HG03025 (cell line): Measurements from ENCODE around the gene TSHR.
"Not testable (repeated sequence)": the region's sequence is repeated elsewhere in the genome, so short reads cannot be mapped to it uniquely, and the experiment has no call there.

Experiments
- ATAC-seq: cut with Tn5 transposase; IDR thresholded peaks from one replicate; pipeline ENCODE4 v1.9.1; 2021; ENCODE audit warnings: mild to moderate bottlenecking, moderate library complexity; ENCODE audit not compliant: unreplicated experiment, low FRiP score

The TSHR gene

GRCh38 chr14:81062816-81063215 lies 107.4 kb downstream of the TSHR start:
- no peak for ATAC-seq

DNA sequence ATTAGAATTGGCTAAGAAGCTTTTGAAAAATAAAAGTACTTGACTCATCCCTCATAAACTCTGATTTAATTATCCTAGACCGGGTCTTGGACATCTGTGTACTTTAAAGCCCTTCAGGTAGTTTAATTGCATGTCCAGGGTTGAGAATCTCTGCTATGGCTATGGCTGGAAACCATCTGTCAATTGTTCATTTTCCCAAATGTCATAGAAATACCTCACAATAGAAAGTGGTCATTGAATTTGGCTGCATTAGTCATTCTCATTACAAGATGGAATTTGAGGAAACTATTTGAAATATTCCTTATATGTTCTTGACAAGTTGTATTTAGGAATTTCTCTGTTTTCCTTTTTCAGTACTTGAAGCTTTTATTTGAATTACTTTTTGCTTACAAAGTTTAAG lies 111.3 kb downstream of the TSHR start:
- no peak for ATAC-seq

- no peak for ATAC-seq
These were observed 111.7 kb downstream of the TSHR start for GRCh38 chr14:81067156-81067555.

- ATAC-seq: no peak
These were observed 112.9 kb downstream of the TSHR start for GRCh38 chr14:81068176-81068782.

- ATAC-seq: no peak
These were observed 115.1 kb downstream of the TSHR start for GRCh38 chr14:81070511-81070910.

DNA sequence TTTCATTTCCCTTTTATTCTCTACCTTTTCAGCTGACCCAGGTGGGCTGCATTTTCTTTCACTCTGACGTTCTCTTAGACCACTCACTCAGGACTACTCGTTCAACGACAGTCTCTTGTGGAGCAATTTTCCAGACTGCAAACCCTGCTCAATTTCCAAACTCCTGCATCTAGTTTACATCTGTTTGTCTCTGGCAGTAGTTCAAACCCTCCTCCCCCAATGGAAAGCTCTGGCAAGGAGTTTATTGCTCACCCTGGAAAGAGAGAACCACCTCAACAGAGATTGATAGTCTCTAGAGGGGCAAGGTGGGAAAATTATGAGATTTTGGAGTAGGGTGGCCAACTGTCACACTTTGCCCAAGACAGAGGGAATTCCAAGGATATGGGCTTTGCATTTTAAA lies 130.2 kb downstream of the TSHR start:
- no peak for ATAC-seq

DNA sequence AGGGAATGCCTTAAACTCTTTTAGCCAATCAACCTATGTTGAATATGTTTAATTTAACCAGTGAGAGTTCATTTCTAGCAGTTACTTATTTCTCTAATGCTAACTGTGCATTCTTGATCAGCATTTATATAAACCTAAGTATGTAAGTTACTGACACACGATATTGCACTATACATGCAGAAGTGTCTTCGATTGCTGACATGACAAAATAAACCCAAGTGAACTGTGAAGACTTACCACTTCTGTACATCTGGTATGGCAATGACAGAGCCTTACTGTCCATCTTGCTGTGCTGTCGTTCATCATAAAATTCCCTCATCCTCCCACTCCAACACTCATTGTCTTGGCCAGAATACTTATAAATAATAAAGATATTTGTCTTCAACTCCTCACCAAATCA lies 131.8 kb downstream of the TSHR start:
- ATAC-seq: no peak

DNA sequence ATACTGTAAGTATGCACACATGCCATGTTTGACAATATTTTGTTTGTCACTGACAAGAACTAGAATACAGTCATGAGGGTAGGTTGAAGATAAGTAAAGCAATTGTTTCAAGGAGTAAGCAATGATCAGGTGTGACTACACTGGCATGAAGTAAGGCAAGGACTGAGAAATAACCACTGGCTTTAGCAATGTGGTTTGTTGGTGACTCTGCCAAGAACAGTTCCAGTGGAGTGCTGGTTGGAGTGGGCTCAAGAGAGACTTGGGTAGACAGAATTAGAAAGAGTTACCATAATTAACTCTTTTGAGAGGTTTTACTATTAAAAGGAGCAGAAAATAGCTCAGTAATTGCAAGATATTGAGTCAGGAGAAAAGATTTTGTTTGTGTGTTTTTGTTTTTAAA lies 135.7 kb downstream of the TSHR start:
- ATAC-seq: no peak

GRCh38 chr14:81091660-81092059 lies 136.2 kb downstream of the TSHR start:
- no peak for ATAC-seq

DNA sequence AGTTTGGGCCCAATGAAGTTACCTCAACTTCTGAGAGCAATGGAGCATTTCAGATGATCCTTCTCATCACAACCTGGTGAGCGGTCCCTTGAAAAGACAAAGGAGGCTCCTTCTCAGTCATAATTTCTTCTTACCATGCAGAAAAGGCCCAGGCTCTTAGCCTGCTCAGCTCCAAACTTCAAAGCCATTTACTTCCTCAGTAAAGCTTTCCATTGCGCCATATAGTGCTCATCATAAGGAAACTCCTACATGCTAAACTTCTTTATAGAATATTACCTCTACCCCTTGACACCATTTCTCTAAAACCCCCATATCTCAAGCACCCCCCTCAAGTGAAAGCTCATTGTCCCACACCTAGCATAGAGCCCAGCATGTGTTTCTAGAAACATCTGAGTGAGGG lies 138.2 kb downstream of the TSHR start:
- ATAC-seq: no peak

- ATAC-seq: no peak
These were observed 140.1 kb downstream of the TSHR start for GRCh38 chr14:81095539-81095938.

DNA sequence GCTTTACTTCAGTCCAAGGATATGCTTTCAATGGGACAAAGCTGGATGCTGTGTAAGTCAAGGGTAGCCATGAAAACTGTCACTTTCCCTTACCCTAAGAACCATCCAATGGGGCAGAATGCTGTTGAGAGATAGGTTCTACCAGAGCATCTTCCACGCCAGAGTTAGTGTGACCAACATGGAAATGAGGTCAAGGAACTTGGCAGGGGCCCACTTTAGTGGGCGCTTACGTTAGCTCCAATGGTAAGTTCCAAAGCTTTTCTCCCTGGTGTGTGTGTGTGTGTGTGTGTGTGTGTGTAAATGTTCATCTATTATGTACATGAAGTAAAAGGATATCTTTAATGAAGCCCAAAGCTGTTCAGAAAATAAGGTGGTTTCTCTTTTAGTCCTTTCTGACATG lies 141.2 kb downstream of the TSHR start:
- no peak for ATAC-seq

DNA sequence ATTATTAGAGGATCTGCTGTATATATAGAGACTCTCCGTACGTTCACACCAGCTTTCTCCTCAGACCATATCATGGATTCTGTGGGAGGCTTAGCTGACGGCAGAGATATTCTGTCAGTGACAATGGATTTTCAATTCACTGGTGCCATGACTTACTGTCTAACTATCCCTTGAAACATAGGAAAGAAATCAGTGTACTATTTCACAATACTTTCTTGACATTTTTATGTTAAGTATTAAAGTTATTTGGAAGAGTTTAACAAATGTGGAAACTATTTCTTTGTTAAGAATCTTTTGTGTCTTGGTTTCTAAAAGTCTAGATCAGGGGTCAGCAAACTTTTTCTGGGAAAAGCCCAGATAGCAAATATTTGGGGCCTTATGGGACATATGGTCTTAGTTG lies 146.8 kb downstream of the TSHR start:
- no peak for ATAC-seq

DNA sequence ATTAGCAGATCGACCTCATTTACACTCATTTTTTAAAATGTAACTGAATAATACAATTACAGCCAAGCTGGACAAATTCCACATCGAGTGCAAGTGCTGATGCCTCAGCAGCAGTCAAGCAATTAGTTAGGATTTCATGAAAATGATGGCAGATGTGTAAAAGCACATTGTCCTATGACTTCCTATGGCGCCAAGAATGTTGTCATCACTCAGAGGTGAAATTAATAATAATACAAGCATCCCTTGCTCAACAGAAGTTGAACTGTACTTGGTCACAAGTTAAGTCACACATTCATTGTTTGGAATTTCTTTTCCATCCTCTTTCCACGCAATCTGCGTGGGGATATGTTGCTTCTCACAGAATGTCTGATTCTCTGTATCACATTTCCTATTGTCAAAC lies 148.0 kb downstream of the TSHR start:
- no peak for ATAC-seq

- no peak for ATAC-seq
These were observed 150.0 kb downstream of the TSHR start for GRCh38 chr14:81105378-81105777.

DNA sequence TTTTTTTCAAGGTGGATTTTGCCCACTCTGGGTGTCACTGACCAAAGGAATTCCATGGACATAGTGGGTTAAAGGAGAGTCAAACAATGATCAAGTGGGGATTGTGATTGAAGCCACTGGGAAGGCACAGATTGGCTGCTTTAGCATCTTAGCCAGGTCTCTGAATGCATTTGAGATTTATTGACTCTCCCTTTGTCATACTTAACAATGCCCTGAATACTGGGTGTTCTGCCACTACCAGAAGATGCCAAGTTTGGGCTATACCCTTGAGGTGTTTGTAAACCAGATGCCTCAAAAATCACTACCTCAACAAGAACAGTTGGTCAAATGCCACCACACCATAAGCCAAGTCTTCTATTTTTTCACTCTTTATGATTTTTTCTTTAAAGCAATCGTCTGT lies 150.5 kb downstream of the TSHR start:
- ATAC-seq: no peak

GRCh38 chr14:81110186-81110585 lies 154.8 kb downstream of the TSHR start:
- no peak for ATAC-seq

DNA sequence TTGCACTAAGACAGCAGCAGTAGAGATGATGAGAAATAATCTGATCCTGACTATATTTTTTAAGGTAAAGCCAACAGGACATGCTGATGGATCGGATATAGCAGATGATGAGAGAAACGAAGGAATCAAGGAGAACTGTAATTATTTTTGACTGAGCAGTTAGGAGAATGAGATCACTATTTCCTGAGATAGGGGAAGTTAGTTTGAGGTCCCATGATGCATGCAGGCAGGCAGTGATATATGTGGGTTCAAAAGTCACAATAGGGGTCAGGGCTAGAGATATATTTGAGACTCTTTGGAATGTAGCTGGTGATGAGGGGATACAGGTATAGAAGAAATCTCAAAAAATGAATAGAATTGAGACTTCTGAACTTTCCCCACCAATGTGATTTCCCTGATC lies 157.8 kb downstream of the TSHR start:
- ATAC-seq: no peak

DNA sequence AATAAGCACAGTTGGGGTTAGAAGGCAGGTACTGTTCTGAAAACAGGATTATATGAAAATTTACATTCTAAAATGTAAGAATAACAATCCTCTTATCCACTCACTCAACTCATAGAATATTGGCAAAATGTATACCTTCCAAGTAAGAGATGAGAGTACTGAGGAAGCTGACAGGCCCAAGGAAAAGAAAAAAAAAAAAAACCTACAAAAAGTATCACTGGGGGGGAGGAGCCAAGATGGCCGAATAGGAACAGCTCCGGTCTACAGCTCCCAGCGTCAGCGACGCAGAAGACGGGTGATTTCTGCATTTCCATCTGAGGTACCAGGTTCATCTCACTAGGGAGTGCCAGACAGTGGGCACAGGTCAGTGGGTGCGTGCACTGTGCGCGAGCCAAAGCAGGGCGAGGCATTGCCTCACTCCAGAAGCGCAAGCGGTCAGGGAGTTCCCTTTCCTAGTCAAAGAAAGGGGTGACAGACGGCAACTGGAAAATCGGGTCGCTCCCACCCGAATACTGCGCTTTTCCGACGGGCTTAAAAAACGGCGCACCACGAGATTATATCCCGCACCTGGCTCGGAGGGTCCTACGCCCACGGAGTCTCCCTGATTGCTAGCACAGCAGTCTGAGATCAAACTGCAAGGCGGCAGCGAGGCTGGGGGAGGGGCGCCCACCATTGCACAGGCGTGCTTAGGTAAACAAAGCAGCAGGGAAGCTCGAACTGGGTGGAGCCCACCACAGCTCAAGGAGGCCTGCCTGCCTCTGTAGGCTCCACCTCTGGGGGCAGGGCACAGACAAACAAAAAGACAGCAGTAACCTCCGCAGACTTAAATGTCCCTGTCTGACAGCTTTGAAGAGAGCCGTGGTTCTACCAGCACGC lies 158.8 kb downstream of the TSHR start:
- not testable (repeated sequence) for ATAC-seq

GRCh38 chr14:81120501-81120900 lies 165.1 kb downstream of the TSHR start:
- no peak for ATAC-seq

DNA sequence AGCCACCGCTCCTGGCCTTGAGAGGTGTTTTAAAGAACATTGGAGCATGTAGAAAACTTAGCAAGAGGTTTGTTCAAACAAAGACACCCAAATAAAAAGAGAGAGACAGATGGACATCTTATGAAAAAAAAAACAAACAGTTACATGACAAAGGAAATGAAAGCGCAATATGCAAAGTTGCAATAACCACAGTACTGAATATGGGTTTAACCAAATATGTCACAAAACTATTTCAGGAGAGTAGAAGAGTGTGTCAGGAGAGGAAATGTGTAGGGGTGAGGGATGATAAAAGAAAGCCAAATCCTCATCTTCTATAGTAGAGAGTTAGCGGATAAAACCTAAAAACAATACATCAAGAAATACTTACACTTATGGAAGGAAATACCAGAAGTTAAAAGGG lies 166.9 kb downstream of the TSHR start:
- ATAC-seq: peak; percentile 98

GRCh38 chr14:81123811-81124210 lies 168.4 kb downstream of the TSHR start:
- no peak for ATAC-seq
